ENCODE results near the gene CHTF18. TPM values are rescaled to one million over a fixed set of nuclear protein-coding genes. Genes with fewer than 3 reads are reported as not detected.

Gene CHTF18
- total and polyA plus RNA-seq, 9 of the 15 experiments (the other 6 are each of a cell fraction or from before 2014, with no cell fraction given), result 2.5 to 123 (median 17.0) TPM

GRCh38 chr16:841455-842060 lies 53.1 kb downstream of the CHTF18 start:
- Histone ChIP-seq H3K9ac (ENCODE audit: insufficient read depth in 1 of 2, low read depth in 2 of 2, low read length in 2 of 2) (no peak overlapping the region; a peak in 1 of 4 replicates), H3K4me3 (no peak overlapping the region), H2AFZ (ENCODE audit: low read depth, low read length) (no peak overlapping the region), H3K4me1 (replicated peaks in 1 of 2; ENCODE audit: control insufficient read depth in 2 of 2, insufficient read depth in 2 of 2, low read length in 2 of 2) (peaks cover 0 to 52% of the 10 kb centered on the region in 2 experiments; a peak in 2 of 5 replicates), H3K27me3 (ENCODE audit: control insufficient read depth in 2 of 2, insufficient read depth in 2 of 2, low read length in 2 of 2) (peaks cover 35 to 78% of the 10 kb centered on the region in 2 experiments; a peak in 4 of 5 replicates), H3K79me2 (ENCODE audit: control insufficient read depth, insufficient read depth, low read length) (no peaks in the 10 kb centered on the region), H3K27ac (ENCODE audit: extremely low read depth, low read depth, low read length) (no peak overlapping the region), H3K36me3 (ENCODE audit: control insufficient read depth, insufficient read depth, low read length) (no peaks in the 10 kb centered on the region), H3K9me3 (replicated peaks; ENCODE audit: control insufficient read depth, insufficient read depth, low read depth, low read length) (0 out of 2 replicates have a peak, but pooled peaks cover 1% of the 10 kb centered on the region), H3K4me2 (ENCODE audit: insufficient read depth, low read length) (no peak overlapping the region), H4K20me1 (replicated peaks; ENCODE audit: control insufficient read depth, insufficient read depth, low read length) (no peaks in the 10 kb centered on the region), H3K9me1 (ENCODE audit: control insufficient read depth, insufficient read depth, low read length) (no peaks in the 10 kb centered on the region)
- 16% methylated on average over 21 of the region's 27 CpGs for WGBS (ENCODE audit: insufficient coverage, low coverage, missing lambda C conversion rate)
- ATAC-seq (no peak), DNase-seq (ENCODE audit: extremely low read depth in 1 of 4, low spot score in 3 of 4) (no peak), FAIRE-seq (no peak)
- no TSS peak for BruUV-seq (replicated peaks)
- ChIA-PET CTCF (ENCODE audit: low intra/inter-chr PET ratio) (no interaction called here), POLR2A (interaction anchor here (0.7 kb wide), 2 partner anchors 11 to 68 kb away, joined by 3 to 4 read pairs; no protein-coding TSS in a partner anchor)
- in situ Hi-C loops (cut with MboI), result no loop called here
- intact Hi-C loops (cut with micrococcal nuclease), result no loop called here
- no peak for TF ChIP-seq CHD4 (IDR thresholded peaks at IDR 0.05; ENCODE audit: insufficient read depth, insufficient replicate concordance, low read depth, low read length, poor library complexity, severe bottlenecking)
- no peak for TF ChIP-seq ZNF589 (CRISPR knock-in tag; IDR thresholded peaks at IDR 0.05; ENCODE audit: low read depth)
- no peak for TF ChIP-seq POLR3A (IDR thresholded peaks at IDR 0.05; ENCODE audit: borderline replicate concordance, extremely low read depth, insufficient read depth, insufficient read length)
- TF ChIP-seq SREBF2 (CRISPR knock-in tag; IDR thresholded peaks at IDR 0.05), result no peak
- TF ChIP-seq MAX (CRISPR knock-in tag; IDR thresholded peaks at IDR 0.05), result no peak
- TF ChIP-seq HNRNPH1 (optimal IDR thresholded peaks at IDR 0.05; ENCODE audit: low read depth, low read length), result no peak
- no peak for TF ChIP-seq CCAR2 (IDR thresholded peaks at IDR 0.05; ENCODE audit: low read depth, low read length)
- no peak for TF ChIP-seq BMI1 (IDR thresholded peaks at IDR 0.05; ENCODE audit: low read length)
- TF ChIP-seq CBFA2T2 (conservative IDR thresholded peaks at IDR 0.05), result no peak
- no peak for TF ChIP-seq ZNF512 (tag; IDR thresholded peaks at IDR 0.05)
- no peak for TF ChIP-seq ZBTB9 (CRISPR knock-in tag; IDR thresholded peaks at IDR 0.05)
- TF ChIP-seq FOXP4 (CRISPR knock-in tag; IDR thresholded peaks at IDR 0.05; ENCODE audit: borderline replicate concordance), result no peak
- TF ChIP-seq EGR1 (conservative IDR thresholded peaks at IDR 0.05), result no peak
- no peak for TF ChIP-seq MAFK (IDR thresholded peaks at IDR 0.05; ENCODE audit: low read length)
- no peak for TF ChIP-seq USF1 (CRISPR knock-in tag; IDR thresholded peaks at IDR 0.05)
- TF ChIP-seq TCFL5 (CRISPR knock-in tag; conservative IDR thresholded peaks at IDR 0.05), result no peak
